NCI-H526 treated with DMSO at 0.1 percent for 48 hours (cell line): Measurements from ENCODE around the gene OR1A1.
"Not testable (repeated sequence)": the region's sequence is repeated elsewhere in the genome, so short reads cannot be mapped to it uniquely, and the experiment has no call there.

Experiments
- DNase-seq: peaks from one replicate; lab custom pipeline; 2025; lab: John Stamatoyannopoulos, UW

Gene OR1A1

GRCh38 chr17:3207367-3207766 is at the start of gene OR1A1:
TSS of gene OR1A1 (plus strand) at chr17:3207667. CDS start at chr17:3215621, 7,954 bp downstream.
- no peak for DNase-seq

GRCh38 chr17:3167574-3167973 is 39.9 kb upstream of the OR1A1 start:
- no peak for DNase-seq

GRCh38 chr17:3189961-3190360 is 17.5 kb upstream of the OR1A1 start:
- DNase-seq: no peak

GRCh38 chr17:3197219-3197618 is 10.2 kb upstream of the OR1A1 start, which contains the start of gene OR1A2:
TSS of gene OR1A2 (plus strand) at chr17:3197519. CDS start at chr17:3197519, 0 bp downstream.
- no peak for DNase-seq

GRCh38 chr17:3208484-3208883 is 1.0 kb downstream of the OR1A1 start:
- DNase-seq: no peak

- no peak for DNase-seq
These were observed 5.5 kb downstream of the OR1A1 start for GRCh38 chr17:3213001-3213400.

GRCh38 chr17:3213587-3213986 is 6.1 kb downstream of the OR1A1 start:
- peak; percentile 2 for DNase-seq

GRCh38 chr17:3219978-3220377 is 12.5 kb downstream of the OR1A1 start:
- DNase-seq: not testable (repeated sequence)

- DNase-seq: no peak
These were observed 14.4 kb downstream of the OR1A1 start for GRCh38 chr17:3221850-3222249.

GRCh38 chr17:3222505-3222904 is 15.0 kb downstream of the OR1A1 start:
- DNase-seq: peak; percentile 23

- not testable (repeated sequence) for DNase-seq
These were observed 17.4 kb downstream of the OR1A1 start for GRCh38 chr17:3224721-3225352.

GRCh38 chr17:3232300-3232699 is 24.8 kb downstream of the OR1A1 start:
- DNase-seq: not testable (repeated sequence)

GRCh38 chr17:3238685-3239084 is 31.2 kb downstream of the OR1A1 start:
- DNase-seq: not testable (repeated sequence)

GRCh38 chr17:3241044-3241443 is 33.6 kb downstream of the OR1A1 start:
- not testable (repeated sequence) for DNase-seq

GRCh38 chr17:3244841-3245240 is 37.4 kb downstream of the OR1A1 start:
- not testable (repeated sequence) for DNase-seq

- DNase-seq: not testable (repeated sequence)
These were observed 41.5 kb downstream of the OR1A1 start for GRCh38 chr17:3249013-3249412.

- no peak for DNase-seq
These were observed 49.1 kb downstream of the OR1A1 start for GRCh38 chr17:3256575-3256974.

GRCh38 chr17:3260163-3260562 is 52.7 kb downstream of the OR1A1 start:
- no peak for DNase-seq

GRCh38 chr17:3260600-3260999 is 53.1 kb downstream of the OR1A1 start:
- no peak for DNase-seq
